ENCODE results near the gene KCNMA1. TPM values are rescaled to one million over a fixed set of nuclear protein-coding genes. Genes with fewer than 3 reads are reported as not detected.

Gene KCNMA1
- total RNA-seq, 1 experiment from 2014 or later: 0.49 TPM

DNA sequence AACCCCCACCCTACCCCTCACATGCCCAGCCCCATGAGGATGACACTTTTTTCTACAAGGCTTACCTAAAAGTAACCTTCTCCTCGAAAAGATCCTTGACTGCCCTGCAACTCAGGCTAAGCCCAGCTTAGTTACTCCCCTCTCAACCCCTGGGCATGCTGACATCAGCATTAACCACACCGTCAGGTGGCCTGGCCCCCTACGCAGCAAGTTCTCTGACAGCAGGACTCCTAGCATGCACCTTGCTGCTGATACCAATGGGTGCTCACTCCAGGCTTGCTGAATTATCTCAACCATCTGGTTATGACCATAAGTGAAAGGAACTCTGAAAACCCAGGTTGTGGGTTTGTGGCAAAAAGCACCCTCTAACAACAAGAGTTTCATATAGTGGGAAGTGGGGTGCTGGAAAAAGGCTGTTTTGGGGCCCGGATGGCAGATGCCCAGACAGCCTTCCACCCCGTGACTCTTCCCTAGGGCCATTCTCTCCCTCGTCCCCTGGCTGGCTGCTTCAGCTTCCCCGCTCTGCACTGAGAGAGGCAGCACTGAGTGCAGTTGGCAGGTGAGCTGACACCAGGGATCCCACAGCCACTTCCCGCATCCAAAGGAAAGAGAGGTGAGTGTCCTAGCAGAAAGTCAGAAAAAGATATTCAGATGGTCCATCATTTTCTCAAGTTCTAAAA, 518.9 kb downstream of the KCNMA1 start:
- no peak overlapping the region for H3K4me2 ChIP-seq (ENCODE audit: low read length)
- no TSS peak for BruUV-seq (replicated peaks)
- CTCF ChIA-PET: no interaction called here
- DNase-seq (ENCODE audit: low read depth, low spot score) (no peak), ATAC-seq (no peak)
- no peak overlapping the region for H3K4me3 ChIP-seq (replicated peaks in 1 of 2; ENCODE audit: low read depth in 1 of 2, low read length in 2 of 2)
- H3K9me3 ChIP-seq (ENCODE audit: control insufficient read depth in 1 of 2, insufficient read depth in 1 of 2, low read depth in 1 of 2, low read length in 2 of 2): no peaks in the 10 kb centered on the region
- H3K27me3 ChIP-seq (ENCODE audit: insufficient read depth, low read length): peaks cover 35% of the 10 kb centered on the region
- H3K4me1 ChIP-seq (ENCODE audit: control insufficient read depth in 1 of 2, insufficient read depth in 2 of 2, low read length in 2 of 2): no peaks in the 10 kb centered on the region
- H3K9me2 ChIP-seq (ENCODE audit: insufficient read depth): no peaks in the 10 kb centered on the region
- TF ChIP-seq CEBPB (IDR thresholded peaks at IDR 0.05; ENCODE audit: low read depth) (no peak), FOSL1 (IDR thresholded peaks at IDR 0.05; ENCODE audit: low read depth) (no peak), EZH2 (IDR thresholded peaks at IDR 0.05) (no peak), ZFX (IDR thresholded peaks at IDR 0.05) (no peak), POLR2A (IDR thresholded peaks at IDR 0.05; ENCODE audit: borderline replicate concordance, extremely low read depth, insufficient read depth, insufficient read length) (no peak), CBX3 (IDR thresholded peaks at IDR 0.05; ENCODE audit: low read depth) (no peak), ELF1 (IDR thresholded peaks at IDR 0.05; ENCODE audit: borderline replicate concordance, low read depth) (no peak), SP1 (IDR thresholded peaks at IDR 0.05; ENCODE audit: low read depth) (no peak), EZH2phosphoT487 (IDR thresholded peaks at IDR 0.05; ENCODE audit: borderline replicate concordance) (no peak)
- TF ChIP-seq, protein P1, sequence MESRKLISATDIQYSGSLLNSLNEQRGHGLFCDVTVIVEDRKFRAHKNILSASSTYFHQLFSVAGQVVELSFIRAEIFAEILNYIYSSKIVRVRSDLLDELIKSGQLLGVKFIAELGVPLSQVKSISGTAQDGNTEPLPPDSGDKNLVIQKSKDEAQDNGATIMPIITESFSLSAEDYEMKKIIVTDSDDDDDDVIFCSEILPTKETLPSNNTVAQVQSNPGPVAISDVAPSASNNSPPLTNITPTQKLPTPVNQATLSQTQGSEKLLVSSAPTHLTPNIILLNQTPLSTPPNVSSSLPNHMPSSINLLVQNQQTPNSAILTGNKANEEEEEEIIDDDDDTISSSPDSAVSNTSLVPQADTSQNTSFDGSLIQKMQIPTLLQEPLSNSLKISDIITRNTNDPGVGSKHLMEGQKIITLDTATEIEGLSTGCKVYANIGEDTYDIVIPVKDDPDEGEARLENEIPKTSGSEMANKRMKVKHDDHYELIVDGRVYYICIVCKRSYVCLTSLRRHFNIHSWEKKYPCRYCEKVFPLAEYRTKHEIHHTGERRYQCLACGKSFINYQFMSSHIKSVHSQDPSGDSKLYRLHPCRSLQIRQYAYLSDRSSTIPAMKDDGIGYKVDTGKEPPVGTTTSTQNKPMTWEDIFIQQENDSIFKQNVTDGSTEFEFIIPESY (IDR thresholded peaks at IDR 0.05; ENCODE audit: extremely low read depth, insufficient replicate concordance, low read length): no peak
- H3K79me2 ChIP-seq (ENCODE audit: insufficient read depth, low read length): no peaks in the 10 kb centered on the region
- intact Hi-C loops (cut with micrococcal nuclease): no loop called here
- no peak overlapping the region for H3K9ac ChIP-seq (ENCODE audit: low read length)
- POLR2A ChIA-PET: no interaction called here
- H3K36me3 ChIP-seq (ENCODE audit: control insufficient read depth in 1 of 2, insufficient read depth in 2 of 2, low read length in 2 of 2): no peaks in the 10 kb centered on the region
- RAD21 ChIA-PET (ENCODE audit: low non-redundant PET in 1 of 2, low total read pairs in 2 of 2, uncharacterized antibody in 2 of 2, unreplicated experiment in 2 of 2): no interaction called here
- no peak overlapping the region for H3K27ac ChIP-seq (ENCODE audit: low read depth, low read length)
- H2AFZ ChIP-seq (ENCODE audit: low read depth, low read length, poor library complexity, severe bottlenecking): no peak overlapping the region
- H4K20me1 ChIP-seq (ENCODE audit: insufficient read depth): no peaks in the 10 kb centered on the region

Data from HCT116 (cell line).